Measurements from ENCODE around the gene LCORL.

The LCORL gene

GRCh38 chr4:17941731-17942130 is 79.8 kb downstream of the LCORL start:
- no peak overlapping the region for H3K4me3 ChIP-seq (ENCODE audit: low read depth, low read length)
- no peak for DNase-seq (ENCODE audit: low read depth)
- TF ChIP-seq CTCF (IDR thresholded peaks at IDR 0.05; ENCODE audit: control insufficient read depth, extremely low read depth, insufficient read depth) = no peak

DNA sequence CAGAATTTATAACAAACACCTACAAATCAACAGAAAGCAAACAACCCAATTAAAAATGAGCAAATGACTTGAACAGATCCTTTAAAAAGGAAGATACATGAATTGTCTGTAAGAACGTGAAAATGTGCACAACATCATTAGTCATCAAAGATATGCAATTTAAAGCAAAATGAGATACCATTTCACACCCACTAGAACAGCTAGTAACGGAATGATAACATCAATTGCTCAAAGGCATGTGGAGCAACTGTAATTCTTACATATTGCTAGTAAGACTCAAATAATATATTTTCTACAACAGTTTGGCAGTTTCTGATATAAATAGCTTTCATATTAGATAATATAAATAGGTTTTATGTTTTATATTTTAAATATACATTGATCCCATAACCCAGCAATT is 82.5 kb downstream of the LCORL start:
- no peak for TF ChIP-seq CTCF (IDR thresholded peaks at IDR 0.05; ENCODE audit: control insufficient read depth, extremely low read depth, insufficient read depth)
- no peak overlapping the region for H3K4me3 ChIP-seq (ENCODE audit: low read depth, low read length)
- no peak for DNase-seq (ENCODE audit: low read depth)

DNA sequence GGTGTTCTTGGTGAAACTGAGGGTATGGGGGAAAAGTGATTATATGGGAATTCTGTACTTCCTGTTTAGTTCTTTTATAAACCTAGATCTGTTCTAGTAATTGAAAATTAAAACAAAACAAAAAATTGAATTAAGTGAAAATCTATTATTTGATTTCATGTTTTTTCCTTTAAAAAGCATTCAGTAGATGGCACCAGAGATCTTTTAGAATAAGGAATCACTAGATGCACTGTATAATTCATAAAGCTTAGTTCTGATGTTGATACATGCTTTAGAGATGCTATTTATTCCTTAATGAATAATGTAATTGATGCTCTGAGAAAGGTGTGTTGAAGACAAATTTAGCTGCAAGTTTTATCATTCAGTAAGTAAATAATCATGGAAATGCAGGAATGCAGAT is 87.3 kb downstream of the LCORL start:
- no peak for DNase-seq (ENCODE audit: low read depth)
- TF ChIP-seq CTCF (IDR thresholded peaks at IDR 0.05; ENCODE audit: control insufficient read depth, extremely low read depth, insufficient read depth) = peak; percentile 22; the same call in 1 of the 2 replicates
- H3K4me3 ChIP-seq (ENCODE audit: low read depth, low read length) = no peak overlapping the region

DNA sequence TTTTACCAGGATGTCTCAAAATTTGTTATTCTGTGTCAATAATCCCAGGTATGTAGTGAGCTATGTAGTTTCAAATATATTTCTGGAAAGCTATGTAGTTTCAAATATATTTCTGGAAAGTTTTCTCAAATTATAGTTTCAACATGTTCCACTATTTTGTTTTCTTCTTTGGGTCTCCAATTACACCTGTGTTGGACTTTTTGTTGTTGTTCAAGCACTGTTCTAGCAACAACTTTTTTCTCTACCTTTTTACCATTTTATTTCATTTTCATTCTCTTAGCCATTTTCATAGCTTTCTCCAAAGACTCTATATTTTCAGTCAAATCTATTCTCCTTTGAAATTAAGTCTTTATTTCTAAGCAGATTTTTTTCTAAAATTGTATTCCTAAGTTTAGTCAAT is 88.4 kb downstream of the LCORL start:
- no peak overlapping the region for H3K4me3 ChIP-seq (ENCODE audit: low read depth, low read length)
- no peak for DNase-seq (ENCODE audit: low read depth)
- TF ChIP-seq CTCF (IDR thresholded peaks at IDR 0.05; ENCODE audit: control insufficient read depth, extremely low read depth, insufficient read depth) = no peak

GRCh38 chr4:17932041-17932440 is 89.5 kb downstream of the LCORL start:
- H3K4me3 ChIP-seq (ENCODE audit: low read depth, low read length) = no peak overlapping the region
- DNase-seq (ENCODE audit: low read depth) = no peak
- TF ChIP-seq CTCF (IDR thresholded peaks at IDR 0.05; ENCODE audit: control insufficient read depth, extremely low read depth, insufficient read depth) = no peak

- no peak for TF ChIP-seq CTCF (IDR thresholded peaks at IDR 0.05; ENCODE audit: control insufficient read depth, extremely low read depth, insufficient read depth)
- no peak overlapping the region for H3K4me3 ChIP-seq (ENCODE audit: low read depth, low read length)
- DNase-seq (ENCODE audit: low read depth) = no peak
Measured at GRCh38 chr4:17930256-17930655, 91.3 kb downstream of the LCORL start.

DNA sequence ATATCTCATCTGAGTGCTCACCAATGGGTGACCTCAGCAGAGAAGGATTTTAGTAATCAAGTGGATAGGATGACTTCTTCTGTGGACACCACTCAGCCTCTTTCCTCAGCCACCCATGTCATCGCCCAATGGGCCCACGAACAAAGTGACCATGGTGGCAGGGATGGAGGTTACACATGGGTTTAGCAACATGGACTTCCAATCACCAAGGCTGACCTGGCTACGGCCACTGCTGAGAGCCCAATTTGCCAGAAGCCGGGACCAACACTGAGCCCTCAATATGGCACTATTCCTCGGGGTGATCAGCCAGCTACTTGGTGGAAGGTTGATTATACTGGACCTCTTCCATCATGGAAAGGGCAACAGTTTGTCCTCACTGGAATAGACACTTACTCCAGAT is 97.4 kb downstream of the LCORL start:
- TF ChIP-seq CTCF (IDR thresholded peaks at IDR 0.05; ENCODE audit: control insufficient read depth, extremely low read depth, insufficient read depth) = no peak
- DNase-seq (ENCODE audit: low read depth) = no peak
- H3K4me3 ChIP-seq (ENCODE audit: low read depth, low read length) = no peak overlapping the region
